Neutrophil (primary cell): ENCODE data around the gene TGM1.

Experiments
- H3K27ac ChIP-seq: fragments of 200-600 bp; sonication (generic); 2 replicates; pipeline ENCODE4 v1.5.1; 2016; ENCODE audit warnings: mild to moderate bottlenecking, moderate library complexity
- H3K27me3 ChIP-seq: fragments of 200-600 bp; sonication (generic); 2 replicates; pipeline ENCODE4 v1.6.0; 2016; ENCODE audit warnings: mild to moderate bottlenecking
- H3K36me3 ChIP-seq: fragments of 200-600 bp; sonication (generic); 2 replicates; pipeline ENCODE4 v1.5.1; 2017
- H3K4me1 ChIP-seq, 2 experiments: fragments of 200-600 bp in 1 of 2; sonication (generic) in 1 of 2; 1 replicate in 1 of 2; 2 replicates in 1 of 2; pipeline versions ENCODE4 v1.5.1 to v1.6.1; 2013 to 2016; ENCODE audit warnings: low read depth in 1 of 2, low read length in 1 of 2, mild to moderate bottlenecking in 1 of 2, moderate library complexity in 1 of 2; ENCODE audit not compliant: control insufficient read depth in 1 of 2, insufficient read depth in 1 of 2
- H3K4me3 ChIP-seq, 2 experiments: fragments of 200-600 bp in 1 of 2; sonication (generic) in 1 of 2; 1 replicate in 1 of 2; 2 replicates in 1 of 2; pipeline ENCODE4 v1.5.1; 2013 to 2016; ENCODE audit warnings: low read depth in 1 of 2, low read length in 1 of 2, mild to moderate bottlenecking in 1 of 2, moderate library complexity in 1 of 2
- H3K9me3 ChIP-seq: fragments of 200-600 bp; sonication (generic); 2 replicates; pipeline ENCODE4 v1.5.1; 2016
- TF ChIP-seq, protein P1 (sequence below): fragments of 200-600 bp; sonication (generic); IDR thresholded peaks from 2 replicates; pipeline ENCODE4 v1.5.1; 2016; ENCODE audit warnings: antibody characterized with exemption

TGM1 gene

DNA sequence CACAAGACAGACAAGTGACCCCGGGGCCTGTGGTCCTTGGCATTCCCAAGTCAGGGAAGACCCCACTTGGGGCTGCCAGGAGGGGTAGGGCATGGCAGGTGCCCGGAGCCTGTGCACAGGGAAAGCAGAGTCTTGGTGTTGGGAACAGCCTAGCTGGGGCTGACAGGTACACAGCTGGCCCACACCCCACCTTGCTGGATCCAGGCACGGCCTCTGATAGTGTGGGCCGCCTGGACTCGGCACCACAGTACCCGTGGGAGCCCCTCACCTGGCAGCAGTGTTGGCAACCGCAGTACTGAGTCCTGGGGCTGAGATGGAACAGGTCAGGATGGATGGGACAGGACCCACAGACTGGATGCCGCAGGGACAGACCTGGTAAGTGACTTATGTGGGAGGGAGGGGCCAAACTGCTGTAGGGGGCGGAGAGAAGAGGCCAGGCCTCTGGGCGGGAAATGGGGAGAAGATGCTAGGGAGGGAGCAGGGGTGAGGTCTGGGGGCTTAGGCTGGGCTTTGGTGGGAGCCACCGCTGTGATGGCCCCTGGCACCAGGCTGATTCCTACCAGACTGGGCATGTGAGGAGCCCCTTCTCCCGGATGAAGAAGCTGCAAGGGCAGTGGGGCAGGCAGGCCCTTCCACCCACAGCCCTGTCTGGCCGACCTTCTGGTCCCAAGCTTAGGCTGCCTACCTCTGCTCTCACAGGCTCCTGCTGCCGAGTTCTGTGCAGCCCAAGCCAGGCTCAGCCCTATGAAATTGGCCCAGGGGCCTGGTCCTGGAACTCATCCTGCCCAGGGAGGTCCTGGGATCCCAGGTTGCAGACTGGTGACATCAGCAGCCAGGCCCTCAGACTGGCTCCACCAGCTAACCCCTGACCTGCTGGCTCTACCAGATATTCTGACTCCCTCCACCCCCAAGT lies at the start of gene TGM1:
Gene TGM1 (minus strand): TSS at position 357 of the 913 bp plus-strand sequence. CDS start 825 bp downstream, outside the sequence.
- Histone ChIP-seq H3K36me3 (peaks cover 54% of the 10 kb centered on the region), H3K4me3 (no peak within 1 kb of the TSS), H3K27ac (no peak within 1 kb of the TSS)

DNA sequence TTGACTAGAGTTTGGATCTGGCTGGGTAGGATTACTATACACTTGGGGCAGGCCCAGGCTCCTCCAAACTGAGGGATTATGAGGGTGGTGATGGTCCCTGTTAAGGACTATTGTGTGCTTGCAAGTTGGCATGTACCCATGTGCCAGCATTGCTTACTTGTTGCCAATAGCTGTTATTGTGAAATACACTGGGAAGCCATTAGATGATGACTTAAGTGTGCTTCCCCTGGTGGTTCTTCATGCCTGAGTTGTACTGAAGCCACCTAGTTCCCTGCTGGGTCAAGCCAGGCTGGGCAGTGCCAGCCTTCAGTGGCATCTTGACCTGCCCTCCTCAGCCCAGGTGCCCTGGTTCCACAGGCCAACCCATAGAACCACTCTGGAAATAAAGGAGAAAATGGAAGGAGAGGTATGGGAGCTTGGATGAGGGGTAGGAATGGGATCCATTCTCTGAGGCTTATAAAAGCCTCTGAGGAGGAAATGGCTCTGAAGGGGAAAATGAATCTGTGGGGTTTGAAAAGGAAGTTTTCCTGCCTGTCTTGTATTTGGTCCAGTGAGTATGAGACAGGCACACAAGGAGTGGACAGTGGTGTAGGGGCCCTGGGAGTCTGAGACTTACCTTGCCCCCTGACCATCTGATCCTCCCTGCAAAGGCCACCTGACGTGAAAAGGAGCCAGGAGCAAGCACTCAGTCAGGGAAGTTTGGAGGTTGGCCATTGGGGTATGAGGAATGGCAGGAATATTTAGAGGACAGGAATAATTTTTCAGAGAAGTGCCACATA lies 49.0 kb upstream of the TGM1 start:
- H3K27me3 ChIP-seq: no peaks in the 10 kb centered on the region
- H3K9me3 ChIP-seq: no peaks in the 10 kb centered on the region
- peak overlapping the region; percentile 74 to 86 for H3K4me3 ChIP-seq
- peaks cover 23% of the 10 kb centered on the region for H3K36me3 ChIP-seq
- H3K27ac ChIP-seq: peak overlapping the region; percentile 97
- TF ChIP-seq, protein P1, sequence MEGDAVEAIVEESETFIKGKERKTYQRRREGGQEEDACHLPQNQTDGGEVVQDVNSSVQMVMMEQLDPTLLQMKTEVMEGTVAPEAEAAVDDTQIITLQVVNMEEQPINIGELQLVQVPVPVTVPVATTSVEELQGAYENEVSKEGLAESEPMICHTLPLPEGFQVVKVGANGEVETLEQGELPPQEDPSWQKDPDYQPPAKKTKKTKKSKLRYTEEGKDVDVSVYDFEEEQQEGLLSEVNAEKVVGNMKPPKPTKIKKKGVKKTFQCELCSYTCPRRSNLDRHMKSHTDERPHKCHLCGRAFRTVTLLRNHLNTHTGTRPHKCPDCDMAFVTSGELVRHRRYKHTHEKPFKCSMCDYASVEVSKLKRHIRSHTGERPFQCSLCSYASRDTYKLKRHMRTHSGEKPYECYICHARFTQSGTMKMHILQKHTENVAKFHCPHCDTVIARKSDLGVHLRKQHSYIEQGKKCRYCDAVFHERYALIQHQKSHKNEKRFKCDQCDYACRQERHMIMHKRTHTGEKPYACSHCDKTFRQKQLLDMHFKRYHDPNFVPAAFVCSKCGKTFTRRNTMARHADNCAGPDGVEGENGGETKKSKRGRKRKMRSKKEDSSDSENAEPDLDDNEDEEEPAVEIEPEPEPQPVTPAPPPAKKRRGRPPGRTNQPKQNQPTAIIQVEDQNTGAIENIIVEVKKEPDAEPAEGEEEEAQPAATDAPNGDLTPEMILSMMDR: peak; percentile 45
- H3K4me1 ChIP-seq: peaks cover 94 to 99% of the 10 kb centered on the region in 2 experiments

More for the DNA sequence above, at the start of gene TGM1:
- Histone ChIP-seq H3K4me1 (no peaks in the 10 kb centered on the region), H3K9me3 (no peaks in the 10 kb centered on the region), H3K27me3 (no peaks in the 10 kb centered on the region)
- TF ChIP-seq, protein P1: no peak

DNA sequence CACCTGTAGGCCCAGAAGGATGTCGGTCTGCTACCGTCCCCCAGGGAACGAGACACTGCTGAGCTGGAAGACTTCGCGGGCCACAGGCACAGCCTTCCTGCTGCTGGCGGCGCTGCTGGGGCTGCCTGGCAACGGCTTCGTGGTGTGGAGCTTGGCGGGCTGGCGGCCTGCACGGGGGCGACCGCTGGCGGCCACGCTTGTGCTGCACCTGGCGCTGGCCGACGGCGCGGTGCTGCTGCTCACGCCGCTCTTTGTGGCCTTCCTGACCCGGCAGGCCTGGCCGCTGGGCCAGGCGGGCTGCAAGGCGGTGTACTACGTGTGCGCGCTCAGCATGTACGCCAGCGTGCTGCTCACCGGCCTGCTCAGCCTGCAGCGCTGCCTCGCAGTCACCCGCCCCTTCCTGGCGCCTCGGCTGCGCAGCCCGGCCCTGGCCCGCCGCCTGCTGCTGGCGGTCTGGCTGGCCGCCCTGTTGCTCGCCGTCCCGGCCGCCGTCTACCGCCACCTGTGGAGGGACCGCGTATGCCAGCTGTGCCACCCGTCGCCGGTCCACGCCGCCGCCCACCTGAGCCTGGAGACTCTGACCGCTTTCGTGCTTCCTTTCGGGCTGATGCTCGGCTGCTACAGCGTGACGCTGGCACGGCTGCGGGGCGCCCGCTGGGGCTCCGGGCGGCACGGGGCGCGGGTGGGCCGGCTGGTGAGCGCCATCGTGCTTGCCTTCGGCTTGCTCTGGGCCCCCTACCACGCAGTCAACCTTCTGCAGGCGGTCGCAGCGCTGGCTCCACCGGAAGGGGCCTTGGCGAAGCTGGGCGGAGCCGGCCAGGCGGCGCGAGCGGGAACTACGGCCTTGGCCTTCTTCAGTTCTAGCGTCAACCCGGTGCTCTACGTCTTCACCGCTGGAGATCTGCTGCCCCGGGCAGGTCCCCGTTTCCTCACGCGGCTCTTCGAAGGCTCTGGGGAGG lies 47.9 kb upstream of the TGM1 start, which contains the start of gene LTB4R:
Gene LTB4R (plus strand): TSS at position 857 of the 959 bp plus-strand sequence. CDS start 4,150 bp downstream, outside the sequence.
- no peaks in the 10 kb centered on the region for H3K27me3 ChIP-seq
- peak within 1 kb of the TSS; percentile 74 to 86 for H3K4me3 ChIP-seq
- TF ChIP-seq, protein P1: peak; percentile 80
- H3K4me1 ChIP-seq: peaks cover 83 to 88% of the 10 kb centered on the region in 2 experiments
- H3K27ac ChIP-seq: peak within 1 kb of the TSS; percentile 97
- H3K36me3 ChIP-seq: peaks cover 23% of the 10 kb centered on the region
- no peaks in the 10 kb centered on the region for H3K9me3 ChIP-seq

DNA sequence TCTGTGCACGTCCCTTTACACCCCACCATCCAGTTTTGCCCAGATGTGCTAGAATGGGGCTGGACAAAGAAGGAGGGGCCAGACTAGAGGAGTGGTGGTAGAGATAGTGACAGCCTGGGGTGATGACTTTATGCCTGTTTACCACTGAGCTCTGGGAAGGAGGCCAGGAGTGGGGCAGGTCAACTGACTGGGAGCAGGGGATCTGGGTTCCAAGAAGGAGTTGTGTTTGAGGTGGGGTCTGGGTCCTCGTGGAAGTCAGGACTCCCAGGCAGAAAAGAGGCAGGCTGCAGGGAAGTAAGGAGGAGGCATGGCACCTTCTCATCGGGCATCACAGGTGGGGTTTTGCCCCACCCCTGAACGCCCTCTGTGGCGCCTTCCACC lies 47.3 kb upstream of the TGM1 start:
- Histone ChIP-seq H3K4me1 (peaks cover 76 to 81% of the 10 kb centered on the region in 2 experiments), H3K27ac (peak overlapping the region; percentile 97), H3K4me3 (peak overlapping the region; percentile 74 to 86)

More for the DNA sequence above, 47.3 kb upstream of the TGM1 start:
- Histone ChIP-seq H3K9me3 (no peaks in the 10 kb centered on the region), H3K27me3 (no peaks in the 10 kb centered on the region), H3K36me3 (peaks cover 28% of the 10 kb centered on the region)
- TF ChIP-seq, protein P1: no peak
